GM19025 (cell line): ENCODE measurements around the gene COPS6.

ENCODE experiments used
- ATAC-seq: cut with Tn5 transposase; IDR thresholded peaks from one replicate; pipeline ENCODE4 v1.9.1; 2021; ENCODE audit warnings: mild to moderate bottlenecking, low read depth, moderate library complexity; ENCODE audit not compliant: unreplicated experiment

Gene COPS6

DNA sequence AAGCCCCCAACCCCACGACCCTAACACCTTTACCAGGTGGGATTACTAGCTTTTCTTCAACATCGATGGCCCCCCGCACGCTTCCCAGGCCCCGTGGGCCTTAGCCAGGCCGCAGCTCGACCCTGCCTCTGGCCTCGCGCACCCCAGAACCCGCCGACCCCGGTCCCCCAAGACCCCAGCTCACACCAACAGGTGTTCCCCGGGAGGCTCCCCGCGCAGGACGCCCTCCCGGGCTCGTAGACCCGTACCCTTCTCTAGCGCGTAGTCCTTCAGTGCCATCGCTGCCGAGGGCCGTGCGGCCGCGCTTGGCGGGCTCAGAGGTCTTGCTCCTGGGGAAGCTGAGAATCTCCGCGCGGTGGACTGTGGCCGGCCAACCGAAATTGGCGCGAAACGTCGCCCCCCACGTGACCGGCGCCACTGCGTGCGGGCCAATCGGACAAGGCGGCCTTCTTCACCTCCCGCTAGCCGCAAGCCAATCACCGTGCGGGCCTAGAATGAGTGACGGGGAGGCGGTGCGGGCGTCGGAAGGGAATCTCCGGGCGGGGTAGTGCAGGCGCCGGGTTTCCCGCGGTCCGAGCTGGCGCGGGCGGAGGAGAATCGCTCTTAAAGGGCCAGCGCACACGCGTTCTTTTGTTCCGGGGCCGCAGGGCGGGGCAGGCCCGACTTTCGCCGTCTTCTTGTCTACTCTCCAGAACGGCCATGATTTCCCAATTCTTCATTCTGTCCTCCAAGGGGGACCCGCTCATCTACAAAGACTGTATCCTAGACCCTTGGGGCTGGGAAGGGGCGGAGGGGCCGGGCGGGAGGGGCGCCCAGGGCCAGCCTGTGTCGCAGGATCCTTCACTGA, 12.5 kb downstream of the COPS6 start, which contains the start of the genes AP4M1 and MCM7:
Gene AP4M1 (plus strand): TSS at position 628 of the 847 bp plus-strand sequence. CDS start 72 bp downstream, at position 700.
Gene MCM7 (minus strand): TSS at position 382 of the 847 bp plus-strand sequence. CDS start 103 bp downstream, at position 279.
- ATAC-seq: peak; percentile 73

DNA sequence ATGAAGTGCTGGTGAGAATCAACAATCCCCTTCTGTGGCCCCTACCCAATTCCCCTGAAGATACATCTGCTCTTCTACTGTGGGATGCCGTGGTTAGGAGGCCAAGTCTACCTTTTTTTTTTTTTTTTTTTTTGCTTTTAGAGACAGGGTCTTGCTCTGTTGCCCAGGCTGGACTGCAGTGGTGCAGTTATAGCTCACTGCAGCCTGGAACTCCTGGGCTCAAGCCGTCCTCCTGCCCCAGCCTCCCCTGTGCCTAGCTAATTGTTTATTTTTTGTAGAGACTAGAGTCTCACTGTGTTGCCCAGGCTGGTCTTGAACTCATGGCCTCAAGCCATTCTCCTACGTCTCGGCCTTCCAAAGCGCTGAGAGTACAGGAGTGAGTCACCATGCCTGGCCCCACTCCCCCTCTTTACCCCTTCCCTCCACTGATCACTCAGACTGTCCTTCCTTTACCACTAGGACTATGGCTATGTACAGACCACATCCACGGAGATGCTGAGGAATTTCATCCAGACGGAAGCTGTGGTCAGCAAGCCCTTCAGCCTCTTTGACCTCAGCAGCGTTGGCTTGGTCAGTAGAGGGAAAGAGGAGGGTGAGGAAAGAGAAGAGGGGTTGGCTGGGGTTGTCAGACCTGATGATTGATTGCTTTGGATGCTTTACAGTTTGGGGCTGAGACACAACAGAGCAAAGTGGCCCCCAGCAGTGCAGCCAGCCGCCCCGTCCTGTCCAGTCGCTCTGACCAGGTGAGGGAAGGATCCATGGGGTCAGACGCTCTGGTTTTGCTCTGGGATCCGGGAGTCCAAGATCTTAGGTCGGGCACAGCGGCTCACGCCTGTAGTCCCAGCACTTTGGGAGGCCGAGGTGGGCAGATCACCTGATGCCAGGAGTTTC, 14.4 kb downstream of the COPS6 start:
- ATAC-seq: no peak

DNA sequence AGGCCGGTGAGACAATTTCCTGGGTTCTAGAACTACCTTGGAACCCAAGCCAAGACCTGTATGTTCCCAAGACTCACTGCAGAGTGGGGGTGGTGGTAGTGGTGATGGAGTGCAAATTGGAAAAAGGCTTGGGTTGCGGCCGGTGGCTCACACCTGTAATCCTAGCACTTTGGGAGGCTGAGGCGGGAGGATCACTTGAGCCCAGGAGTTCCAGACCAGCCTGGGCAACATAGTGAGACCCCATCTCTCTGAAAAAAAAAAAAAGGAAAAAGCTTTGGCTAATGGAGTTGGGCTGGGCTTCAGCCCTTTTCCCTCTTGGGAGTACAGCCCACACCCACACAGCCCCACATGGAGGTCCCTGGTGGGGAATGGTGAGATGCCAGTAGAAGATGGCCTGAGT, 16.8 kb downstream of the COPS6 start:
- ATAC-seq: no peak

DNA sequence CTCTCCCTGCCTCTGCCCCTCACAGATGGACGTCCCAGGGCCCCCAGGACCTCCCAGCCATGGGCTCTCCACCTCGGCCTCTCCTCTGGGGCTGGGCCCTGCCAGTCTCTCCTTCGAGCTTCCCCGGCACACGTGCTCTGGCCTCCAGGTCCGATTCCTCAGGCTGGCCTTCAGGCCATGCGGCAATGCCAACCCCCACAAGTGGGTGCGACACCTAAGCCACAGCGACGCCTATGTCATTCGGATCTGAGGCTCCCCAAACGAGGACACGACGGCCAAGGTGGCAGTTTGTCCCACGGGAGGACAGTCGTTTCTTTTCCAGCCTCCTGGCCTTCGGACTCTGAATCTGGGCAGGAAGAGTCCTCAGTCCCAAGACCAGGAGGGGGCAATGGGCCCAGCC, 17.9 kb downstream of the COPS6 start:
- ATAC-seq: no peak

DNA sequence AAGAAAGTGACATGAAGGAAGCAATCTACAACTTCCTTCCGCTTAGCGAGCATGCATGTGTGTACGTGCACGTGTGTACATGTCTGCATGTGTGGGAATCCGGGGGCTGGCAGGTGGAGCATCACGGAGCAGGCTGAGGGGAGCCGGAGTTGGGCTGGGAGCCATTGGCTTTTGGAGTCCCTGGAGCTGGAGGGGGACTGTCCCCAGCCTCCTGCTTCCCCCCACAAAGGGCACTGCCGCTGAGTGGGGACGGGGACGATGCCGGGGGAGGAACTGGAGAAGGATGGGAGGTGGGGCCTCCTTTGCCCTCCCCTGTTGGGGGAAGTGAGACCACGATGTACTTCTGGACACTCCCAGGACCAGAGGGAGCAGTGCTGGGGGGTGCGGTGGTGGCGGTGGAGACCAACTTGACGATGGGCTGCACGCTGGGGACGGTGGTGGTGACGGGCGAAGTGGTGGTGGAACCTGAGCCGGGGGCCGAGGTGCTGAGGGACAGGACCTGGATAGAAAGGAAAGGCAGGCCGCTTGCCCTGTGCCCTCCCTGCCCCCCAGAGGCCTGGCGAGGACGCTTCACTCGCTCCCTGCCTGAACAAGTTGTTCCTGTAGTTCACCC, 18.5 kb downstream of the COPS6 start:
- no peak for ATAC-seq

DNA sequence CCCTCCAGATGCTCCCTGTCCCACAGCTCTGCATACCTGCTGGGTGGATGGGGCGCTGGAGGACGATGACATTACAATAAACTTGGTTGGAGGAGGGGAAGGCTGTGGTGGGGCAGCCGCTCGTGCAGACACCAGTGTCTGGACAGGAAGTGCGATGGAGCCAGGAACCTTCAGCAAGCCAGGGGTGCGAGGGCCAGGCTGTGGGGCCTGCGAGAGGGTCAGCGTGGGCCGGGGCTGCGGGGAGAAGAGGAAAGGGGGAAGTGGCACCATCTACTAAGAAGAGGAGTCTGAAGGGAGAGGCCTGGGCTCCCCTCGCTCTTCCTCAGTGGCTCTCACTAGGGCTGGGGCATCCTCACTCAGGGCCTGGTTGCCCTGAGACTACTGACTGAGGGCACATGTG, 19.1 kb downstream of the COPS6 start:
- ATAC-seq: no peak

DNA sequence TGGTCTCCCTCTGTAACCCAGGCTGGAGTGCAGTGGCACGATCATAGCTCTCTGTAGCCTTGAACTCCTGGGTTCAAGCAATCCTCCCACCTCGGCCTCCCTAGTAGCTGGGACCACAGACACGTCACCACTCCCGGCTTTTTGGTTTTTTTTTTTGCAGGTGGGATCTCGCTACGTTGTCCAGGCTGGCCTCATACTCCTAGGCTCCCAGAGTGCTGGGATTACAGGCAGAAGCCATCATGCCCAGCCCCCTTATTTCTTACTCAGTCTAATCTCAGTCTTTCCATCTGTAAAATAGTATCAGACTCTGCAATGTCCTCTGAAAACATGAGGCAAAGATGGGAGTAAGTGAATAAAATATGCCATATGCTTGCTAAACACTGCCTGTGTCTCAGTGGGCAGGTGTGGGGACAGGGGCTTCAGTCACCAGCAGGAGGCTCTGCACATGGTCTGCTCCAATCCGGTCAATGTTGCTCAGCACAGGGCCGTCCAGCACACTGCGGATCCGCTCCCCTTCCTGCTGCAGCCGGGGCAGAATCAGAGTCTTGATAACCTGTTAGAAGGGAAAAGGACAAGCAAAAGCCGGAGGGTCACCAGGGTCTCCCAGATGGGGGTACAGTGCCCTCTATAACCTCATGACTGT, 20.9 kb downstream of the COPS6 start:
- no peak for ATAC-seq

DNA sequence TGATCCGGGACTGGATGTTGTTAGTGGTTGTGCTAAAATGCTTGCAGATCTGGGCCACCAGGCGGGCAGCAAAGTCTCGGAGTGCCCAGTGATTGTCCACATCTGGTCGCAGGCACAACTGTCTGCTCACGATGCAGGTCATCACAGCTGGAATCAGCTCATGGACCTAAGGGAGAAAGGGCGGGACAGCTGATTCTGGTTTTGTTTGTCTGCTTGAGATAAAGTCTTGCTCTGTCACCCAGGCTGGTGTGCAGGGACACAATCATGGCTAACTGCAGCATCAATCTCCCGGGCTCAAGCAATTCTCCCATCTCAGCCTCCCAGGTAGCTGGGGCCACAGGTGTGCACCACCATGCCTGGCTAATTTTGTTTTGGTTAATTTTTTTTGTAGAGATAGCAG, 22.4 kb downstream of the COPS6 start:
- ATAC-seq: no peak

DNA sequence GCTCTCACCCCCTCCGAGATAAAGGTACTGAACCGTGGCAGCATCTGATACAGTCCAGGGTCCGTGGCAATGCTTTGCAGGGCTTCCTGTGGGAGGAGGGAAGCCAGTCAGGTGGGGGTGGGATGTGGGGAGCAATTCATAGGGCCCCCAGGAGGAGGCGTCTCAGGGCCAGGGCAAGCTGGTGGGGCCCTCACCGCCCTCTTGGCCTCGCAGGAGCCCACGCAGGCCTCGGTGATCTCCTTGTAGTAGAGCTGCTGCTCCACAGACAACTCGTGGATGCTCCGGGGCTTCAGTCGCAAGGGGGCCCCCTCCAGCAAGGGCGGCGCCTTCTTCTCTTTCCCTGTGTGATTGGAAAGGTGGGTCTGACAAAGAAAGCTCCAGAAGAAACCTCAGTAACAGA, 23.1 kb downstream of the COPS6 start:
- ATAC-seq: no peak

DNA sequence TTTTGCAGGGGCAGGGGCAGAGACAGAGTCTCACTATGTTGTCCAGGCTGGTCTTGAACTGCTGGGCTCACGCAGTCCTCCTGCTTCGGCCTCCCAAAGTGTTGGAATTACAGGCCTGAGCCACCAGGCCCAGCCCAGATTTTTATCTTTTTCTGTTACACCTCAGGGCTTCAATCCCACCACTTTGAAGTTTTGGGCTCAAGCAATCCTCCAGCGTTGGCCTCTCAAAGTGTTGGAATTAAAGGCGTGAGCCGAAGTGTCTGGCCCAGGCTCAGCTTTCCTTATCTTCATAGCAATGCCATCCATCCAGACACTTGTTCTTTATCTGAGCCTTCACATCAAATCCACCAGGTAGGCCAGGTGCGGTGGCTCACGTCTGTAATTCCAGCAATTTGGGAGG, 26.3 kb downstream of the COPS6 start:
- ATAC-seq: no peak

DNA sequence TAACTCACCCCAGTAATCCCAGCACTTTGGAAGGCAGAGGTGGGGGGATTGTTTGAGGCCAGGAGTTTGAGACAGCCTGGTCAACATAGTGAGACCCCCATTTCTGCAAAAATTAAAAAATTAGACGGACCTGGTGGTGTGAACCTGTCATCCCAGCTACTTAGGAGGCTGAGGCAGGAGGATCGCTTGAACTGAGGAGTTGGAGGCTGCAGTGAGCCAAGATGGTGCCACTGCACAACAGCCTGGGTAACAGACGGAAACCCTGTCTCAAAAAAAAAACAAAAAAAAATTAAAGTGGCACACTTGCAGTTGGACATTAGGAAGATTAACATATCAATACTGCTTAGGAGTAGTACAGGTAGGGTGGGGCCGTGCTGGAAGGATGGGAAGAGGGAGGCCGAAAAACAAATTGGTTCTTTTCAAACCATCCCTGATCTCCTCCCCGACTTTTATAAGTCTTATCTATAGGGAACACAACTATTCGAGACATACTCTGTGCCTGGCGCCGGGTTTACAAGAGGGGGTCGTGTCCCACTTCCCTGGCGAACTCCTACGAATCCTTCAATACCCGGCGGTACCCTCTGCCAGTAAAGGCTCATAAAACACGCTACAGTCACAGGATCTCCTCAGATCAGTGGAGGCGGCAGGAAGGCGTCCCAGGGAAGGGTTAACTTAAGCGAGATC, 29.8 kb downstream of the COPS6 start:
- no peak for ATAC-seq

DNA sequence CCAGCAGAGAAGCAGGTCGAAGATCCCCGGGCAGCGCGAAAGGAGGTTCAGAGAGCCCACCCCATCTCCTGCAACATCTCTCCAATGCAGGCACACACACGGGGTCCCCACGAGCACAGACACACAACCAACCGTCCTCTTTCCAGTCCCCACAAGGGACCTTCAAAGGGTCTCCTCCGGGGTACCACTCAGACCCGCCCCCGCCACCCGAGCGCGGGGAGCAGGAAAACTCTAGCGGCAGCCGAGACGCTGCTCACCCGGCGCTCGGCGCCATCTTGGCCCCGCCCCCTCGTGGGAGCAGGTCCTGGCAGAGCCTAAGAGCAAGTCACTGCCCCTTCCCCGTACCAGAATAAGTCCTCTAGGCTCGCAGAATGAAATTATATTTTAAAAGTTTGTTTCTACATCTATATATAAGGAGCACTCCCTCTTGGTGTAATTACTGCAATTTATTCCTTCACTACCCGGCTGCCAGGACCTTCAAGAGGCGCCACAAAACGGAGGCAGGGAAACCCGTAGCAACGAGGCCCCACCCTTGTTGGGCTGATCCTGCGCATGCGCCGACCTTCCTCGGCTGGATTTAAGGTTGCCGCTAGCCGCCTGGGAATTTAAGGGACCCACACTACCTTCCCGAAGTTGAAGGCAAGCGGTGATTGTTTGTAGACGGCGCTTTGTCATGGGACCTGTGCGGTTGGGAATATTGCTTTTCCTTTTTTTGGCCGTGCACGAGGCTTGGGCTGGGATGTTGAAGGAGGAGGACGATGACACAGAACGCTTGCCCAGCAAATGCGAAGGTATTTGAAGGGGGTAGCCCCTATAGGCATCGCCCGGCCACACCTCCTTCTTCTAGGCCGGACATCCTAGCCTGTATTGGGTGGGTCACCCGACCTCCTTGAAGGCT, 30.6 kb downstream of the COPS6 start, which contains the start of the genes CNPY4 and TAF6:
Gene CNPY4 (plus strand): TSS at position 563 of the 898 bp plus-strand sequence. CDS start 111 bp downstream, at position 674.
Gene TAF6 (minus strand): TSS at position 287 of the 898 bp plus-strand sequence. CDS start 5,149 bp downstream, outside the sequence.
- peak; percentile 68 for ATAC-seq

DNA sequence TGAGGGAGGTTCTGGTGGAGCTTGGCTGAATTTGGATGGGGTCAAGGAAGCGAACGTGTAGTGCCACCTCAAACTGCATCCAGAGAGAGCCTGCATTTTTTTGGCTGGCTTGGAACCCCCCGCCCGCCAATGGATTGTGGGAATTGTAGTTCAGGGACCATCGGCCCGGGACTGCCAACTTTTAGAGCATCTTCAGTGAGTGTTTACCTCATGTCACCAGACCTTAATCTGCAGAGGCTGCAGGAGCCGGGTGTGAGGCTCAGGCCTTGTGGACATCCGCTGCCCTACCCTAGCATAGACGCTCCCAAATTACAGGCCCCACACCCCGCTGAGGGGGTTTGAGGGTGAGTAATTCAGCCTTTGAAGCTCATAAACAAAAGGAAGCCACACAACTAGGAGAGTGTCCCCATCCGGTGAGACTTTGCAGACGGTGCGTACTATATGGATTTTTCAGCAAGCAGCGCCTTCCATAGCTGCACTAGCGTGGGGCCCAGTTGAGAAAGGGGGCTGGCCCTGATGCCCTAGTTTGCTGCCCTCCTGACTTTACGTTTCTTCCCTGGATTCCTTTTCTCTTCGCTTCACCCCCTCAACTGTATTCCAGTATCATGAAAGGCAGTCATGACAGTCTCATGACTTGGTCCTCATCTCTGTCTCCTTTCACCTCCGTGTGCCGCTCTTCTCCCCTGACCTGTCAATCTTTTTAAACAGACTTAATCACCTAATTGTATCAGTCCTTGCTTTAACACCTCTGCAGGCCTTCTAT, 31.4 kb downstream of the COPS6 start:
- peak; percentile 23 for ATAC-seq

DNA sequence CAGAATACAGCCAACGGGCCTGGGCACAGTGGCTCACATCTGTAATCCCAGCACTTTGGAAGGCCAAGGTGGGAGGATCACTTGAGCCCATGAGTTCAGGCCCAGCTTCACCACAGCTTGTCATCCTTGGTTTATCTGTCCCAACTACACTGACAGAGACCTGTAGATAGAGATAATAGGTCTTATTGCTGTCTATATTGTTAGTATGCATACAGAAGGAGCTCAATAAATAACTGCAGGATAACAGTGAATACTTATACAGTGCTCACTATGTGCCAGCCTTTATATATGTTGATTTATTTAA, 31.9 kb downstream of the COPS6 start:
- ATAC-seq: no peak

DNA sequence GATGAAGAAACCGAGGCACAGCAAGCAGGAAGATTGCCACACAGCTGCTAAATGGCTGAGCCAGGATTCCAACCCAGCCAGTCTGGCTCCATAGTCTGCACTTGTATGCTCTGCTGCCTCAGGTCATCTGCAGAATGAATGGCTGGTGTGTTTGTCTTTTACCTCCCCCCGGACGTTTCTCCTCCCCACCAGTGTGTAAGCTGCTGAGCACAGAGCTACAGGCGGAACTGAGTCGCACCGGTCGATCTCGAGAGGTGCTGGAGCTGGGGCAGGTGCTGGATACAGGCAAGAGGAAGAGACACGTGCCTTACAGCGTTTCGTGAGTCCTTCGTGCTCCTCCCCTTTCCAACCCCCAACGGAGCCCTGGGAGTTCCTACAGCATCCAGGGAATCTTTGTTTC, 33.3 kb downstream of the COPS6 start:
- ATAC-seq: no peak

DNA sequence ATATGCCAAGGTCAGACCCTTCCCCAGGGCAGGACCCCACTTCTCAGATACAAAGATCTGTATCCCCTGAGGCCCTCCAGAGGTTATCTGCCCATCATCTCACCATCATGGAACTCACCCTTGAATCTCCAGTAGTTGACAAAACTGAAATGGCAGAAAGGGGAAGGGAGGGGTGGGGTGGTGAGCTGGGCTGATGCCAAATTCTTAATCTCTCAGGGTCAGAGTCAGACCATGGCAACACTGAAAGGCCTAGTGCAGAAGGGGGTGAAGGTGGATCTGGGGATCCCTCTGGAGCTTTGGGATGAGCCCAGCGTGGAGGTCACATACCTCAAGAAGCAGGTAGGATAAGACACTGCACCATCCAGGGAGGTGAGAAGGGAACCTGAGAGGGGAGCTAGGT, 33.8 kb downstream of the COPS6 start:
- ATAC-seq: no peak

DNA sequence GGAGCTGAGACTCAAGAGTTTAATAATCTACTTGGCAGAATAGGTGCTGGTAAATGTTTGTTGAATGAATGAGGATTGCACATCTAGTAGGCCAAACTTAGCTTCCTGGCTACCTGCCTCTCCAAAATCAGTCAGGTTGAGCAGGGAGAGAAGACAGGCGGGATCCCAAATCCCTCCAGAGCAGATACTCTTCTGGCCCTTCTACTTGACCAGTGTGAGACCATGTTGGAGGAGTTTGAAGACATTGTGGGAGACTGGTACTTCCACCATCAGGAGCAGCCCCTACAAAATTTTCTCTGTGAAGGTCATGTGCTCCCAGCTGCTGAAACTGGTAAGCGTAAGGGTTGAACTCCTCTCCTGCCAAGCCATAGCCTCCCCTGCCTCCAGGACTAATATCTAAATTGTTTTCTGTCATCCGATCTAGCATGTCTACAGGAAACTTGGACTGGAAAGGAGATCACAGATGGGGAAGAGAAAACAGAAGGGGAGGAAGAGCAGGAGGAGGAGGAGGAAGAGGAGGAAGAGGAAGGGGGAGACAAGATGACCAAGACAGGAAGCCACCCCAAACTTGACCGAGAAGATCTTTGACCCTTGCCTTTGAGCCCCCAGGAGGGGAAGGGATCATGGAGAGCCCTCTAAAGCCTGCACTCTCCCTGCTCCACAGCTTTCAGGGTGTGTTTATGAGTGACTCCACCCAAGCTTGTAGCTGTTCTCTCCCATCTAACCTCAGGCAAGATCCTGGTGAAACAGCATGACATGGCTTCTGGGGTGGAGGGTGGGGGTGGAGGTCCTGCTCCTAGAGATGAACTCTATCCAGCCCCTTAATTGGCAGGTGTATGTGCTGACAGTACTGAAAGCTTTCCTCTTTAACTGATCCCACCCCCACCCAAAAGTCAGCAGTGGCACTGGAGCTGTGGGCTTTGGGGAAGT, 35.8 kb downstream of the COPS6 start:
- ATAC-seq: no peak
